Stimulated activated naive CD4-positive, alpha-beta T cell (primary cell): ENCODE measurements around the gene CAMTA2.

Experiments
- DNase-seq, 6 experiments: peaks; one replicate each; lab custom pipeline; 2025; lab: John Stamatoyannopoulos, UW

CAMTA2 gene

GRCh38 chr17:4999430-5000093 lies 12.1 kb upstream of the CAMTA2 start:
- DNase-seq: no peak

GRCh38 chr17:4998732-4999429 lies 11.4 kb upstream of the CAMTA2 start:
- DNase-seq: peak in 1 of 6 experiments; percentile 43

- DNase-seq: peak in 3 of 6 experiments; percentile 29 to 45 (median 39)
Observed at GRCh38 chr17:4998027-4998731, 10.7 kb upstream of the CAMTA2 start.

GRCh38 chr17:4997302-4998026 lies 10.0 kb upstream of the CAMTA2 start, which contains the start of the genes INCA1 and KIF1C:
TSS of gene INCA1 (minus strand) at chr17:4997522. CDS start at chr17:4994437, 3,085 bp downstream.
TSS of gene KIF1C (plus strand) at chr17:4997950. CDS start at chr17:5000247, 2,297 bp downstream.
- DNase-seq: peak; percentile 77 to 93 (median 86)

GRCh38 chr17:4994081-4994595 lies 6.7 kb upstream of the CAMTA2 start:
- no peak for DNase-seq

GRCh38 chr17:4987767-4988567 lies 492 bp upstream of the CAMTA2 start:
- DNase-seq: no peak

GRCh38 chr17:4986403-4986802 lies 1.1 kb downstream of the CAMTA2 start:
- peak in 2 of 6 experiments; percentile 17 to 32 for DNase-seq

- DNase-seq: no peak
Observed at GRCh38 chr17:4982305-4982704, 5.2 kb downstream of the CAMTA2 start.

GRCh38 chr17:4980644-4981216 lies 6.7 kb downstream of the CAMTA2 start:
- peak; percentile 8 to 81 (median 42) for DNase-seq

- no peak for DNase-seq
Observed at GRCh38 chr17:4978726-4979125, 8.7 kb downstream of the CAMTA2 start.

GRCh38 chr17:4974115-4974670 lies 13.3 kb downstream of the CAMTA2 start:
- no peak for DNase-seq

- no peak for DNase-seq
Observed at GRCh38 chr17:4973256-4974114, 14.0 kb downstream of the CAMTA2 start.

GRCh38 chr17:4972752-4973151 lies 14.7 kb downstream of the CAMTA2 start:
- DNase-seq: no peak

- no peak for DNase-seq
Observed at GRCh38 chr17:4972322-4972721, 15.2 kb downstream of the CAMTA2 start.

GRCh38 chr17:4971826-4972225 lies 15.6 kb downstream of the CAMTA2 start:
- DNase-seq: no peak

GRCh38 chr17:4970273-4970672 lies 17.2 kb downstream of the CAMTA2 start:
- DNase-seq: no peak

GRCh38 chr17:4969551-4970173 lies 17.8 kb downstream of the CAMTA2 start:
- no peak for DNase-seq

- DNase-seq: no peak
Observed at GRCh38 chr17:4969047-4969550, 18.4 kb downstream of the CAMTA2 start.
